PC-3 (cell line): Measurements from ENCODE around the gene FOXN3.

ENCODE experiments used
- EZH2 ChIP-seq: fragments of 300-600 bp; sonication (generic); IDR thresholded peaks from one replicate; pipeline ENCODE4 v1.6.1; 2017; ENCODE audit warnings: antibody characterized with exemption, mild to moderate bottlenecking, low read length; ENCODE audit not compliant: unreplicated experiment
- EZH2phosphoT487 ChIP-seq: fragments of 300-600 bp; sonication (generic); IDR thresholded peaks from 2 replicates; pipeline ENCODE4 v1.6.1; 2018; ENCODE audit warnings: mild to moderate bottlenecking, antibody characterized with exemption, low read length, borderline replicate concordance
- TF ChIP-seq, protein P1 (sequence below): fragments of 300-600 bp; sonication (generic); conservative IDR thresholded peaks from 2 replicates; pipeline ENCODE4 v1.5.1; 2017; ENCODE audit warnings: antibody characterized with exemption, low read depth, mild to moderate bottlenecking, low read length

DNA sequence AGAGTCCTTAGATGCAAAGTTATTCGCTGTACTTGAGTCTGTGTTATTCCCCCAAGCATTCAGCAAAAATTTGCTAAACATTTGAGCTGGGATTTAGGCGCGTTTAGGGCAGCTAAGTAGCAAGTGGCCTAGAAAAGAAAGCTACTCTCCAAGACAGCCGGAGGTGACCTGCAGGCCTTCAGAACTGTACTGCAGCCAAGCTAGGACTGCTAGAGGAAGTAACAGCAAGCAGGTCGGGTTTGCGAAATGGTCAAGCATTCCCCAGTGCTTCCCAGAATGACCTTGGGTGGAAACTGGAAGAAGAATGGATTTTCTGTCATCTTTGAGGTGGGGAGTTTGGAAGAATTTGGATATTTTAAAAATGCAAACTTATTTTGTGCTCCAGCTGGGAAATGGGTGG lies 287.5 kb downstream of the FOXN3 start:
- TF ChIP-seq, protein P1, sequence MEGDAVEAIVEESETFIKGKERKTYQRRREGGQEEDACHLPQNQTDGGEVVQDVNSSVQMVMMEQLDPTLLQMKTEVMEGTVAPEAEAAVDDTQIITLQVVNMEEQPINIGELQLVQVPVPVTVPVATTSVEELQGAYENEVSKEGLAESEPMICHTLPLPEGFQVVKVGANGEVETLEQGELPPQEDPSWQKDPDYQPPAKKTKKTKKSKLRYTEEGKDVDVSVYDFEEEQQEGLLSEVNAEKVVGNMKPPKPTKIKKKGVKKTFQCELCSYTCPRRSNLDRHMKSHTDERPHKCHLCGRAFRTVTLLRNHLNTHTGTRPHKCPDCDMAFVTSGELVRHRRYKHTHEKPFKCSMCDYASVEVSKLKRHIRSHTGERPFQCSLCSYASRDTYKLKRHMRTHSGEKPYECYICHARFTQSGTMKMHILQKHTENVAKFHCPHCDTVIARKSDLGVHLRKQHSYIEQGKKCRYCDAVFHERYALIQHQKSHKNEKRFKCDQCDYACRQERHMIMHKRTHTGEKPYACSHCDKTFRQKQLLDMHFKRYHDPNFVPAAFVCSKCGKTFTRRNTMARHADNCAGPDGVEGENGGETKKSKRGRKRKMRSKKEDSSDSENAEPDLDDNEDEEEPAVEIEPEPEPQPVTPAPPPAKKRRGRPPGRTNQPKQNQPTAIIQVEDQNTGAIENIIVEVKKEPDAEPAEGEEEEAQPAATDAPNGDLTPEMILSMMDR: no peak
- no peak for TF ChIP-seq EZH2phosphoT487
- no peak for TF ChIP-seq EZH2
